GM18507 (cell line): ENCODE measurements around the gene PRTN3.

Experiments used
- DNase-seq: peaks from one replicate; pipeline ENCODE4 v3.0.0; 2011; ENCODE audit warnings: low read depth; ENCODE audit not compliant: insufficient read length; ENCODE audit errors: extremely low spot score
- FAIRE-seq: peaks from 2 replicates; lab custom pipeline; 2011; peaks lifted over from hg19 to GRCh38; lab: Jason Lieb, UNC

Gene PRTN3

DNA sequence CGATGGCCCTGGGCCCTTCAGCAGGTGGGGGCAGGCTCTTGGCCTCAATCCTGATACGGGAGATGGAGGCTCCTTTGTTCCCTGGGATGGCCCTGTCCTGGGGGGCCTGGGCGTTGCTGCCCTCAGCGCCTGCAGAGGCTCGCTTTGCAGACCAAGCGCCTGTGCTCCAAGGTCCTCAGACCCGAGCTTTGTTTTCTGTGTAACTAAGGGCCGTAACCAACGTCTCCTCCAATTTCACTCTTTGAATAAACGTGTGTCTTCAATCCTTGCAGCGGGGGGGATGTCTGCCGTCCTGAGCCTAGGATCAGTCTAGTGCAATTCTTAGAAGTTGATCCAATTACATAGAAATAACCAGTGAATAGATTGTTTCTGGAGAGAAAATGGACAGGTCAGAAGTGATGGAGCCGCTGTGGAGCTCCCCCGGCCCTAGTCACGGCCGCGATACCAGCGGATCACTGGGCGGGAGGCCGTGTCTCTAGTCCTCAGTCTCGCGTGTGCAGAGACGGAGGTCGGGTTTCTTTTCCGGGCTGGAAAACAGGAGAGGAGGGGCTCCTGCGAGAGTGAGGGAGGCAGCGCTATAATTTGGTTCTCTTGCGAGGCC is 38.2 kb upstream of the PRTN3 start:
- DNase-seq (no peak), FAIRE-seq (no peak)

DNA sequence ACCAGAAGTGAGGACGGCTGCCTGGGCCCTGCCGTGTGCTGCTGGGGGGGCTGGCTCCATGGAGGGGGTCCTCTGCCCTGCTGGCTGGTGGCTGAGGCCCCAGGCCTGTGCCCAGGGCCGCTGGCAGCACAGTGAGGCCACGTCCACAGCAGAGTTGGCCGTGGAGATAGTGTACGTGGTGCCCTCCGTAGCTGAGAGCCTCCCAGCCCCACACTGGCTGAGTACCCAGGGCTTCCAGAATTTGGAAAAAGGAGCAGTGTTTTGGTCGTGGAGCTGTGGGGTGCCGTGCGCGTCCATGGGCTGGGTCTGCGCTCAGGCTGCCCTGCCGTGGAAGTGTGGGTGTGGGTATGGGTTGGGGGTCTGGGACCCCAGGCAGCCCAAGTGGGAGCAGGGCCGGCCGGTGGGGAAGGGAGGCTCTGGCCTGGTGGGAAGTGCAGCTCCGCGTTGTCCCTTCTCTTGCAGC is 37.7 kb upstream of the PRTN3 start:
- DNase-seq (no peak), FAIRE-seq (no peak)

- no peak for FAIRE-seq
- no peak for DNase-seq
These were observed 36.9 kb upstream of the PRTN3 start for GRCh38 chr19:803686-804418.

- FAIRE-seq (no peak), DNase-seq (no peak)
These were observed 36.2 kb upstream of the PRTN3 start for GRCh38 chr19:804419-805165.

DNA sequence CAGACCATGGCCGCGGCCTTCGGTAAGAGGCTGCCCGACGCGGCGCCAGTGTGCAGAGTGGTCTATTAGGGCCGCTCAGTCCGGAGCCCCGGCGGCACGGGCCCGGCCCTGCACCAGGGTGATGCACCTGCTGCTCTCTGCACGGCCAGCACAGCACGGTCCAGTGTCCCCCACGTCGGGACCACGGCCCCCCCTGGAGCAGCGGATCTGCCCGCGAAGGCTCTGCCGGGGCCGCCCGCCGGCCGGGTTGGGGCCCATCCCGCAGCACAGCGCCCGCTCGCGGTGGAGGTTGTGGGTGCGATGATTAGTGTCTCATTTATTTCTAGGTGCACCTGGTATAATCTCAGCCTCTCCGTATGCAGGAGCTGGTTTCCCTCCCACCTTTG is 35.6 kb upstream of the PRTN3 start:
- no peak for DNase-seq
- FAIRE-seq = no peak

DNA sequence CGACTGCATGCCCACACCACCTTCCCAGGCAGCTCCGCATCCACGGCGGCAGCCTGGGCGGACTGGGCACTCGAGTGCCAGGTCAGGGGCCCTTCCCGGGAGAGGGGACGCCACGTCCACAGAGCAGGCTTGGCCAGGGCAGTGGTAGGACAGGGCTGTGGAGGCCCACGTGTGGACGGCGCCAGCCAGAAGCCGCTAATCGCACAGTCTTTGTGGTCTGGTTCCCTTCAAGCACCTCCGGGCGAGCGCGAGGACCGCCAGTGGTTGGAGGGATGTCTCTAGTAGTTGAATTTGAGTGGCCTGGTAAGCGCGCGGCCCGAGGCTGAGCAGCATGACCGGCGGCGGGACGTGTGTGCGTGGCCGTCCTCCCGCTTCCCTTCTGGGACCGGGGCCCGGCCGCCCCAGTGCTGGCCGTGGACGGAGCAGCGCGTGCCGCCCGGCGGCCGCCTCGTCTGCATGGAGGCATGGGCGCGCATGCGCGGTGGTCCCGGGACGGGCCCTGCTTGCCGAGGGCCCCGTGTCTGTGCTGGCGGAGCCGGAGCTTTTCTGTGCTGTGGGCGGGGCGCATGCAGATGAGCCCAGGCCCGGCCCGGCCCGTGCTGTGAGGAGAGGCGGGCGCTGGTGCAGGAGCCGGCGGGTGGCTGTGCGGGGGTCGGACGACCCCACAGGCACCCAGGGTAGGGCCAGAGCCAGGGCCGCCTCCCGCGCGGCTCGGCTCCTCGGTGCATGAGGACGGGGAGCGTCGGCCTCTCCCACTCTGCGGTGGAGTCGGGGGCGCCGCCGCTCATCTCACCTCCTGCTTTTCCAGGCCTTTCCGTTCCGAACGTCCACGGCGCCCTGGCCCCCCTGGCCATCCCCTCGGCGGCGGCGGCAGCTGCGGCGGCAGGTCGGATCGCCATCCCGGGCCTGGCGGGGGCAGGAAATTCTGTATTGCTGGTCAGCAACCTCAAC is 34.9 kb upstream of the PRTN3 start:
- DNase-seq (no peak), FAIRE-seq (no peak)

- no peak for FAIRE-seq
- DNase-seq = no peak
These were observed 33.9 kb upstream of the PRTN3 start for GRCh38 chr19:806815-807421.

DNA sequence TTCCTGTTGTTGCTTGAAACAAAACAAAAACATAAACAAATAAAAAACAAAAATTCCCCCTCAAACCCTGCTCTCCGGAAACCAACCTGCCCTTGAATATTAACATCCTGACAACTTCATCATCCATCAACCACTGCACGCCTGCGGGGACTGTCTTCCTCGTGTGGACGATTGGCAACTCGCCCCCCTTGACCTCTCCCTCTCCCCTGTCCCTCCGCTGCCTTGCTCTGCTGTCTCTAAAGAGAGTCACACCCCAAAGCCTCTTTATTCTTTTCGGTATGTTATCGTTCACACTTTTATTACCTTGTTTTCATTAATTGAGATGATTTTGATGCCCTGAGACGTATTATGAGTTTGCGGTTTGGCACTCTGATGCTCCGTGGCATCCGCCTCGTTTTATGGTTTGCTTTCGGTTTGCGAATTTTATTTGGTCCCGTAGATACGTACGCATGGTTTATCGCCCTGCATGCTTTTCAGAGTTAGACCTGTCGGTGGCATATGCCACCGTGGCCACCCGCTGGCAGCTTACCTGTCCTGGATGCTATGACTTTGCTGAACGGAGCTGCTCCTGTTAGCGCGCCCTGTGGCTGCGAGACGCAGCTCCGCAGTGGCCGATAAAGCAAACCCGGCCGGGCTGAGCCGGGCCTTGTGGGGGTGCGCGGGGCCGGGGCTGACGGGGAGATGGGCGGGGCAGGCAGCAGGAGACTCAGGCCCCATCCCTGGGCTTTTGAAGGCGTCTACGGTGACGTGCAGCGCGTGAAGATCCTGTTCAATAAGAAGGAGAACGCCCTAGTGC is 33.0 kb upstream of the PRTN3 start:
- FAIRE-seq (no peak), DNase-seq (no peak)

GRCh38 chr19:808423-808775 is 32.4 kb upstream of the PRTN3 start:
- DNase-seq (no peak), FAIRE-seq (no peak)

DNA sequence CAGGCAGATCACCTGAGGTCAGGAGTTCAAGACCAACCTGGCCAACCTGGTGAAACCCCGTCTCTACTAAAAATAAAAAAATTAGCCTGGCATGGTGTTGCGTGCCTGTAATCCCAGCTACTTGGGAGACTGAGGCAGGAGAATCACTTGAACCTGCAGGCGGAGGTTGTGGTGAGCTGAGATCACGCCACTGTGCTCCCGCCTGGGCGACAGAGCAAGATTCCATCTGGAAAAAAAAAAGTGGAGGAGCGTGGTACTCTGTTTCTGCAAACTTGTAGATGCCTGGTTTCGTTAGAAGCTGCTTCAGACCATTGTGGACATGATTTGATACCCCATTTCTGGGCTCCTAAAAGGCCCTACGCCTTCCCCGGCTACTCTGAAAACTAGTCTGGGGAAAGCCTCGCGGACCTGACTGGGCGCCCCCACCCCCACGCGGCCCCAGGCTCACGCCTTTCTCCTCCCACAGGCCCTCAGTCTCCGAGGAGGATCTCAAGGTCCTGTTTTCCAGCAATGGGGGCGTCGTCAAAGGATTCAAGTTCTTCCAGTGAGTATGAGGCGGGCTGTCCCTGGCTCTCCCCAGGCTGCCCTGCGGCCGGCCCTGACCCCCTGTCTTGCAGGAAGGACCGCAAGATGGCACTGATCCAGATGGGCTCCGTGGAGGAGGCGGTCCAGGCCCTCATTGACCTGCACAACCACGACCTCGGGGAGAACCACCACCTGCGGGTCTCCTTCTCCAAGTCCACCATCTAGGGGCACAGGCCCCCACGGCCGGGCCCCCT is 30.5 kb upstream of the PRTN3 start:
- FAIRE-seq = no peak
- DNase-seq = no peak

- no peak for DNase-seq
- FAIRE-seq = no peak
These were observed 29.8 kb upstream of the PRTN3 start for GRCh38 chr19:810883-811489.

DNA sequence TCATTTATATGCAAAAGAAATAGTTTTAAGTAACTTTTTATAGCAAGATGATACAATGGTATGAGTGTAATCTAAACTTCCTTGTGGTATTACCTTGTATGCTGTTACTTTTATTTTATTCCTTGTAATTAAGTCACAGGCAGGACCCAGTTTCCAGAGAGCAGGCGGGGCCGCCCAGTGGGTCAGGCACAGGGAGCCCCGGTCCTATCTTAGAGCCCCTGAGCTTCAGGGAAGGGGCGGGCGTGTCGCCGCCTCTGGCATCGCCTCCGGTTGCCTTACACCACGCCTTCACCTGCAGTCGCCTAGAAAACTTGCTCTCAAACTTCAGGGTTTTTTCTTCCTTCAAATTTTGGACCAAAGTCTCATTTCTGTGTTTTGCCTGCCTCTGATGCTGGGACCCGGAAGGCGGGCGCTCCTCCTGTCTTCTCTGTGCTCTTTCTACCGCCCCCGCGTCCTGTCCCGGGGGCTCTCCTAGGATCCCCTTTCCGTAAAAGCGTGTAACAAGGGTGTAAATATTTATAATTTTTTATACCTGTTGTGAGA is 29.2 kb upstream of the PRTN3 start:
- DNase-seq = no peak
- no peak for FAIRE-seq

DNA sequence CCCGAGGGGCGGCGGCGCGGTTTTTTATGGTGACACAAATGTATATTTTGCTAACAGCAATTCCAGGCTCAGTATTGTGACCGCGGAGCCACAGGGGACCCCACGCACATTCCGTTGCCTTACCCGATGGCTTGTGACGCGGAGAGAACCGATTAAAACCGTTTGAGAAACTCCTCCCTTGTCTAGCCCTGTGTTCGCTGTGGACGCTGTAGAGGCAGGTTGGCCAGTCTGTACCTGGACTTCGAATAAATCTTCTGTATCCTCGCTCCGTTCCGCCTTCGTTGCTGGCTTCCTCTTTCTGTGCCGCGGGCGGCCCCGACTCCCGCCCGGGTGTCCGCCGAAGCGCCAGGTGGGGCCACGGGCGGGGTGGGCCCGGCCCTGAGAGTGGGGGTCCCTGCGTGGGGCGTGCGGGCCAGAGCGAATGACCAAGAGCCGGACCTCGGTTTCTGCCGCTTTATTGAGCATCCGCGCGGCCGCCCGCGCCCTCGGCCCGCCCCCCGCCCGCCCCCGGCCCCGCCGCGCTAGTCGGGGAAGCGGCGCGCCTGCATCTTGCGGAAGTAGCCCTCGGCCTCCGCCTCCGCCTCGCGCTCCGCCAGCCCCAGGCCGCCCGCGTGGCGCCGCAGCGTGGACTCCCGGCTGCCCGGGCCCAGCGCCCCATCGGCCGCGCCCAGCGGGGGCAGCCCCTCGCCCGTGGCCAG is 28.6 kb upstream of the PRTN3 start:
- FAIRE-seq = no peak
- no peak for DNase-seq

- FAIRE-seq (no peak), DNase-seq (no peak)
These were observed 28.0 kb upstream of the PRTN3 start for GRCh38 chr19:812747-813218.

DNA sequence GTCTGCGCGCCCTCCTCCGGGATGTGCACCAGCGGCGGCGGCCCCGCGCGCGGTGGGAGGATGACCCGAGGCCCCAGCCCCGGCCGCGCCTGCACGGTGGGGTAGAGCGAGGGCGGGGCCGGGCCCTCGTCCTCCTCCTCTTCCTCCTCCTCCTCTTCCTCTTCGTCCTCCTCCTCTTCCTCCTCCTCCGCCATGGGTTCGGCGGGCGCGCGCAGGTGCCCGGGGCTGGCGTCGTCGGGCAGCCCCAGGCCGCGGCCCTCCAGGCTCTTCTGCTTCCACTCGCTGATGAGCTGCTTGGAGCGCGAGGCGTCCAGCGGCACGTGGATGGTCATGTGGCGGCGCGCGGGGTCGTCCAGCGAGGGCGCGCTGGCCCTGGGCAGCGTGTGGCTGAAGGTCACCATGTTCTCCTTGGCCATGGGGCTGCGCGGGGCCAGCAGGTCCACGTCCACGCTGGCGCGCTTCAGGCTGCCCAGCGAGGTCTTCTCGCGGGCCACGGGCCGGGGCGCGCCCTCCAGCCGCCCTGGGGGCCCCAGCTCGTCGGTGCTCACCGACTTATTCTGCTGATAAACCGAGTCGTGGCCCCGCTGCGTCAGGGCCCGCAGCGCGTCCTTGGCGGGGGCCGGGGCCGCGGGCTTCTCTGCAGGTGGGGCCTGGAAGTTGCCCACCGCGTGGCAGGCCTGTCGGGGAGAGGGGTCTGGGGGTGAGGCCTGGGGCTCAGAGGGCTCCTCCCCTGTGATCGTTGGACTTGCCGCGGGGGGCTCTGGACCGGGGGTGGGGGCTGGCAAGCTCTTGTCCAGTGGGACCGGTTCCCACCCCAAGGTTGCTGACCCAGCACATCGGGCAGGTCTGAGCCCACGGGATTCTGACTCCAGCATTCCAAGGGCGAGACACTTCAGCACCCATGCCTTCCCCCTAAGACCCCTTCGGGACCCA is 27.3 kb upstream of the PRTN3 start:
- no peak for DNase-seq
- no peak for FAIRE-seq
